ENCODE data around the gene BCL2. TPM values are rescaled to one million over a fixed set of nuclear protein-coding genes. Genes with fewer than 3 reads are reported as not detected.

The BCL2 gene
- total RNA-seq, 1 experiment from 2014 or later, result 1.3 TPM

DNA sequence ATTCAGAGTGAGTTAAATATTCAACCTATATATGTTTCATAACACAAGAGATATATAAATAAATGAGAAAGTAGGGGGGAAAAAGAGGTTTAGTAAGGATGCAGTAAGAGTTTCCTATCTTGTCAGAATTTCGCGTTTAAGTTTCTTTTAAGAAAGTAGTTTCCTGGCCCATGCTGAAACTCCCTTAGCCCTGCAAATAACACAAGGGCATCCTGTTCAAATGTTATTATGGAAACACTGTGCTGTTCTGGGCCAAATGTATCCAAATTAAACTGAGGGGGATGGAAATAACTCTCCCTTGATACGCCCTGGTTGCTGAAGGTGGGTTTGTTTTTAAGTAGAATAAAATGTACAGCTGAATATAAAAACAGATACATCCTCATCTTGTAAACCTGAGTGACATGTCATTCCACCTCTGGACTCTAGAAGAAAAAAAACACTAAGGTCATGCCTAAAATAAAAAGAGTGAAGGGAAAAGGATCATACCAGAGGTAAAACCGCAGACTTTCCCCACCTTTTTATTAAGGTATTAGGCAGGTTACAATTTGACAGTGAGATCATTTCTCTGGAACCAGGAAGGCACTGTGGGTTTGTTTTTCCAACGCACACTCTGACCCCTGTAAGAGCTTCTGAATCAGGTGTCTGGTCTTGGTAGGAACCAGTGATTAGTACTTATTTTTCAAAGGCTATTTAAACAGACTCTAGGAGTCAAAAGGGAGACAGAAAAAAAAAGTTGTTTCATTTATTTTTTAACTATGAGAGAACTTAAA, 16.7 kb downstream of the BCL2 start:
- Mint-ChIP-seq H3K36me3 (ENCODE audit: insufficient read depth in 1 of 3, low read depth in 3 of 3) (no peaks in the 10 kb centered on the region), H3K4me3 (no peak overlapping the region), H3K27ac (no peak overlapping the region), H3K9me3 (no peaks in the 10 kb centered on the region), H3K27me3 (ENCODE audit: low read depth) (no peaks in the 10 kb centered on the region), H3K4me1 (peaks cover 10 to 11% of the 10 kb centered on the region in 2 experiments)
- Histone ChIP-seq H3K79me2 (ENCODE audit: insufficient read depth, low read length) (no peaks in the 10 kb centered on the region), H3K79me1 (ENCODE audit: insufficient read depth, low read depth, low read length, poor library complexity, severe bottlenecking) (no peaks in the 10 kb centered on the region), H4K91ac (ENCODE audit: insufficient read length, low read depth, low read length) (no peak overlapping the region), H2AFZ (ENCODE audit: low read length) (no peak overlapping the region), H3K14ac (ENCODE audit: insufficient read depth, low read length) (no peak overlapping the region), H4K5ac (ENCODE audit: insufficient read length, low read depth, low read length) (no peak overlapping the region), H3K18ac (ENCODE audit: insufficient read length, low read depth, low read length) (no peak overlapping the region), H3K27ac (ENCODE audit: insufficient read length, low read depth, low read length) (no peak overlapping the region), H3K4me1 (ENCODE audit: insufficient read depth, low read length) (peaks cover 2% of the 10 kb centered on the region; the same call in 1 of the 2 replicates), H3K9me3 (ENCODE audit: control insufficient read depth, low read depth, low read length) (no peaks in the 10 kb centered on the region), H3T11ph (ENCODE audit: low read length) (no peak overlapping the region), H2BK5ac (ENCODE audit: insufficient read length, low read length) (no peak overlapping the region), H3K23ac (ENCODE audit: insufficient read length, low read depth, low read length) (no peak overlapping the region), H2BK120ac (ENCODE audit: low read depth, low read length, poor library complexity, severe bottlenecking) (no peak overlapping the region), H2BK20ac (ENCODE audit: low read depth, low read length, poor library complexity, severe bottlenecking) (no peak overlapping the region), H3K23me2 (ENCODE audit: insufficient read length, low read depth, low read length, poor library complexity, severe bottlenecking) (no peaks in the 10 kb centered on the region), H2BK12ac (ENCODE audit: insufficient read length, low read depth, low read length) (no peak overlapping the region), H4K20me1 (ENCODE audit: control insufficient read depth, insufficient read depth, insufficient read length) (no peaks in the 10 kb centered on the region), H3K27me3 (ENCODE audit: insufficient read depth, low read length) (no peaks in the 10 kb centered on the region), H2BK15ac (ENCODE audit: low read depth, low read length) (no peak overlapping the region), H3K4me2 (ENCODE audit: insufficient read depth, insufficient read length, low read length) (no peak overlapping the region), H3K4ac (ENCODE audit: low read depth, low read length) (no peak overlapping the region), H3K9ac (ENCODE audit: extremely low read depth, insufficient read length, low read length) (no peak overlapping the region), H4K8ac (replicated peaks; ENCODE audit: insufficient read length, low read depth, low read length) (no peak overlapping the region), H3K56ac (ENCODE audit: insufficient read length, low read depth, low read length) (no peak overlapping the region), H2AK5ac (ENCODE audit: insufficient read length, low read length) (no peak overlapping the region)
- WGBS (ENCODE audit: extremely low coverage, insufficient read length, low lambda C conversion rate), result no CpG with 5 or more reads among the region's 5 CpGs
- DNase-seq, result no peak
- TF ChIP-seq, protein P1, sequence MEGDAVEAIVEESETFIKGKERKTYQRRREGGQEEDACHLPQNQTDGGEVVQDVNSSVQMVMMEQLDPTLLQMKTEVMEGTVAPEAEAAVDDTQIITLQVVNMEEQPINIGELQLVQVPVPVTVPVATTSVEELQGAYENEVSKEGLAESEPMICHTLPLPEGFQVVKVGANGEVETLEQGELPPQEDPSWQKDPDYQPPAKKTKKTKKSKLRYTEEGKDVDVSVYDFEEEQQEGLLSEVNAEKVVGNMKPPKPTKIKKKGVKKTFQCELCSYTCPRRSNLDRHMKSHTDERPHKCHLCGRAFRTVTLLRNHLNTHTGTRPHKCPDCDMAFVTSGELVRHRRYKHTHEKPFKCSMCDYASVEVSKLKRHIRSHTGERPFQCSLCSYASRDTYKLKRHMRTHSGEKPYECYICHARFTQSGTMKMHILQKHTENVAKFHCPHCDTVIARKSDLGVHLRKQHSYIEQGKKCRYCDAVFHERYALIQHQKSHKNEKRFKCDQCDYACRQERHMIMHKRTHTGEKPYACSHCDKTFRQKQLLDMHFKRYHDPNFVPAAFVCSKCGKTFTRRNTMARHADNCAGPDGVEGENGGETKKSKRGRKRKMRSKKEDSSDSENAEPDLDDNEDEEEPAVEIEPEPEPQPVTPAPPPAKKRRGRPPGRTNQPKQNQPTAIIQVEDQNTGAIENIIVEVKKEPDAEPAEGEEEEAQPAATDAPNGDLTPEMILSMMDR (conservative IDR thresholded peaks at IDR 0.05), result no peak

Data from H9 (cell line).